C1 segment of cervical spinal cord (tissue), 14 donors: Measurements from ENCODE around the gene PAPOLA.
A peak's percentile ranks its signal among the peaks of the same experiment; 100 is the strongest.

Source experiments
- DNase-seq, 14 donors: peaks; one replicate each; lab custom pipeline; 2025; lab: John Stamatoyannopoulos, UW

PAPOLA gene

GRCh38 chr14:96565811-96566210 is 63.6 kb downstream of the PAPOLA start:
- DNase-seq, result no peak

GRCh38 chr14:96567289-96567899 is 65.2 kb downstream of the PAPOLA start:
- no peak for DNase-seq

DNA sequence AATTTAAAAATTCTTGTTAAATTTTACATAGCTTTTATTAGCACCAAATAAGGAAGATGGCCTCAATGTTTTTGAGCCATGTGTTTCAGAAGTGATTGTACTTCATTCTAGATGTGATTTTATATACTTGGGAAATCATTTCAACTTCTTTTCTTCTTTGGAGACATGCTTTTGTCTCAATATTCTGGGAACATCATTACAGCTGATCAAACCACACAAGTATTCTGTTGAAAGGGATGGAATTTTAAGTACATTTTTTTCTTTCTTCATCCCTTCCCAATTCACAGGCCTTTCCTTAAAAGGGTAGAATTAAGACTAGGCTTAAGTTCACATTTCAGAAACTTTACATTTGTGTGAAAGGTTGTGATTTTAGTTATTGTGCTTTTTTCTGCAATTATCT is 66.4 kb downstream of the PAPOLA start:
- no peak for DNase-seq

- DNase-seq, result no peak
Observed at GRCh38 chr14:96571311-96571710, 69.1 kb downstream of the PAPOLA start.

DNA sequence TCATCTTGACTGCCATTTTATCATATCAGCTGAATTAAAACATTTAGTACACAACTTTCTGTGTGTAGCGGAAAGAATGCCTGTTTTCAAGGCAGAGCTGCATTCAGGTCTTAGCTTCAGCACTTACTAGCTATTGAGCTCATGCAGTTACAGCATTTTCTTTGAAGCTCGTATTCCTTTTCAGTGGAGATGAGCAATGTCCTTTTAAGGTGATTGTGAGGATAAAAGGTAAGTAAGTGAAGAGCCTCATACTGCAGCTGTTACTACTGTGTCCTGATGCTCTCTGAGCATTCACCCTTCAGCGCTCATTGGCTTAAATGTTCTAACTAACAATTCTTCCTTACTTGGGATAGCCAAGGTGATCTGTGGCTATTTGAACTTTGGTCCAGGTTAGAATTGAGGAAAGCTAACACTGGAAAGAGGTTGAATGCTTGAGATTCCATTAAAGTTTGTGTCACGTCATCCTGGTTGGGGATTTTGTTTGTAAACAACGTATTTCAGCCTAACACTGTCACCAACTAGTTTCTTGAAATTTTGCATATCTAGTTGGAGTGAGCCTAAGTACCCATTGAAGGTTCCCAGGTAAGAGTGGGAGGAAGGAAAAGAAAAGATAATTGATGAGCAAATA is 71.4 kb downstream of the PAPOLA start:
- DNase-seq, result no peak

- DNase-seq, result no peak
Observed at GRCh38 chr14:96574171-96574632, 72.0 kb downstream of the PAPOLA start.

DNA sequence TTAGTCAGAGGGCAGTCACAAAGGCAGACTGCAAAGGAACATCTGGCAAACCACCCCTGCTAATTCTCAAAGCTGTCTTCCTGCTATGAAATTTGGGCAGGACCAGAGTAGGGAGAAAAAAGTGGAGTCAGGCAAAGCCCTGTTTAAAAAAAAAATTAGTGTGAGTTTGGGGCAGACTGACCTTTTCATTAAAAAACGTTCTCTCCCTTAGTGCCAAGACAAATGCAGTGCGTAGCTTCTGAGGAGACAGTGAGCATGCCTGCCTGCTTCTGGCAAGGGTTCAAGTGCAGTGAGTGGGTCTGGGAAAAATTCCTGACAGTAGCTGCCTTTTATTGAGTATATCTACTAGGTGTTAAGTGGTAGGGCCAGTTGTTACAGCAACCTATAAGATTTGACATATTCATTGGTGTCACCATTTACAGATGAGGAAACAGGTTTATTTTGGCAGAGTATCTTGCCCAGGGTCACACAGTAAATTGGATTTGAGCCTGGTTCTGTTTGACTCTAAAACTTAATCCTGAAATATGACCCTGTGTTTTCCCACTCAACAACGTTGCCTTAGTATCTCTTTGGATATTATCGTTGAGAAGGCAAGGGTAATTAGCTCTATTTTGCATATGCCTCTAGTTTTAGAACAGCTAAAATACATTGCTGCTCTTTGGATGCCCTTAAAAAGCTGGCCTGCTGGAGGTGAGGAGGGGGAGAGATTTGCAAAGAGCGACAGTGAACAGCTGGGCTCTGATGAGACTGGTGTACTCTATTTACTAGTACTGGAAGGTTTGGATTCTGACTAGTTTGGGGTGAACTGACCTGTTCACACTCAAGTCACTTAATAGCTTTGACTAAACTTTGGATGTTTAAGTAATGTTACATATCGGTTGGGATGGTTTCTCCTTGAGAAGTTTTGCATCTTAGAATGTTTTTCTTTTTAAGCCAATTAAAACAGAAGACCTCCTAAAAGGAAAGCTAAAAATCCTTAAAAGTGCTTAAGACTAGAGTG is 72.8 kb downstream of the PAPOLA start:
- no peak for DNase-seq

DNA sequence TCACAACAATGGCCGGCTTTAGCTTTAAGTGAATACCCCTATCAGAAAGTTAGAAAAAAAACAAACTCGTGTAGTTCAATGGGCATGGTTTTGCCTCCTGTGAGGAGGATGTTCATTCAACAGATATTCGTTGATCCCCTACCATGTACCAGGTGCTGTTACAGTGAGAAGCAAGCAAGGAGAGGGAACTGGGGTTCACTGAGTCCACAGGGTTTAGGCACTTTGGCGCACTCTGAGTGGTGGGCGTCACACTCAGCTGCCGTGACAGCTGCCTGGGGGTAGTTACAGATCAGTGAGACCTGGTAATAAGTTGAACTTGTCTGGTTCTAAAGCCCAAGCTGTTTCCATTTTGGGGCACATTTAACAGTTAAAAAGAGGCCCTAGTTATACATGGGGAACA is 74.2 kb downstream of the PAPOLA start:
- no peak for DNase-seq

DNA sequence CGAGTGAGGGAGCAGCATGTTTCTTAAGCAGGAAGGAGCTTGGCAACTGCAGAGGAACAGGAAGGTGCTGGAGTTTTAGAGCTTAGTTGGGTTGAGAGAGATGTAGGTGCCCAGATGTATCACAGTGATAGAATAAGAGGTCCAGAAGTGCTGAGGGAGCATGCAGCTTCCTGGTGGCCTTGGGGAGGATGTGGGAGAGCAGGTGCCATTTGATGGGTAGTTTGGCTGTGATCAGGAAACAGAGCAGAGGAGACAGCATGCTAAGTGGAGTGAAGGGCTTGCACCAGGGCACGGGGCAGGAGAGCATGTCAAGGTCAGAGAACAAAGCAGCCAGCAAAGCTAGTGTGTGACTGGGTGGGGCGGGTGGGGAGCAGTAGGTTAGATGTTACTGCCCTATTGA is 74.8 kb downstream of the PAPOLA start:
- no peak for DNase-seq

GRCh38 chr14:96578619-96579018 is 76.4 kb downstream of the PAPOLA start:
- no peak for DNase-seq

DNA sequence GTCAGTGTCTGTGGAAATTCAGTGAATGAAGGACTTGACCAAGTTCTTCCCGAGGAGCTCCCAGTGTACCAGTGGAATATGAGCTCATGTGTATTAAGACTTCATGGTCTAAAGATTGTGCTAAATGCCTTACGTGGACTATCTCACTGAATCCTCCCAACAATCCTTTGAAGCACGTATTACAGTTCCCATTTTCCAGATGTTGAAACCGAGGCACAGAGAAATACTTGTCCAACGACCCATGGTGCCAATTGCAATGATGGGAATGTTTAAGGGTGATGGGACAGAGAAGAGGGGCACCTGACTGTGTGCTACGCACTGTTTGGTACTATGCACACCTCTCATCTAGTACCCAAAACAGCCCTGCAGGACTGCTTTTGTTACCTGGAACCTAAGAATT is 77.2 kb downstream of the PAPOLA start:
- DNase-seq, result no peak

- no peak for DNase-seq
Observed at GRCh38 chr14:96579855-96580254, 77.7 kb downstream of the PAPOLA start.

DNA sequence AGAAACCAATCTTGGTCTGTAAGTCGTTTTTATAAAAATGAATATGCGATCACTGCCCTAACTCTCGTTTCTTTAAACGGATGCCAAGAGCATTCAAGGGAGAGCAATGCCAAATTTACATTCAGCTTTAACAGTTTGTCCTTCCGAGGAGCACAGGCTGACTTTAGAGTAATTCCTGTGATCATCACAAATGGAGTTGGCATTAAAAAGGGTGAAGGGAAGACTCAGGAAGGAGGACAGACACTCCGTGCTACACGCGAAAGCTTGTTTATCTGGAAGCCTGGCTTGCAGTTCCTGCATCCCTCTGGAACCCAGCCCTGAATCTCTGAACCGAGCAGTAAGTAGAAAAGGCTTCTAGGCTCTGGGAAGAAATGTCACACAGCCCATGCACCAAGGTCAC is 78.4 kb downstream of the PAPOLA start:
- DNase-seq, result no peak

GRCh38 chr14:96581026-96581425 is 78.8 kb downstream of the PAPOLA start:
- DNase-seq, result no peak

DNA sequence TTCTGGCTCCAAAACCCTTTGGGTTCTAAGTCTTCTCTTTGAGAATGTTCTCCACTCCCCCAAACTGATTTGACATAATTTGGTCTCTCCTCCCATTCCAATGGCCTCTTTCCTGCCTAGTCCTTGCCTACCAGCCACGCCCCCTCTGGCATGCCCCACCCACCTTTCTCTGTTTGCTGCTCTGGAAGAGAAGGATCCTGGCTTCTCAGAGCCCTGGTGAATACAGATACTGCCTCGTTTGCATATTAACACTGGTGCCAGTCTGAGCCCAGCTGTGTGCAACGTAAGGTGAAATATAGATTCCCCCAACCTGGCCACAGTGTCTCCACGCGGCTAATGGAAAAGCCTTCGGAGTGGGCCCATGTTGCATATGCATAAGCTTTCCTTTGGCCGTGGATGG is 79.7 kb downstream of the PAPOLA start:
- no peak for DNase-seq

GRCh38 chr14:96582411-96582961 is 80.3 kb downstream of the PAPOLA start:
- no peak for DNase-seq

GRCh38 chr14:96582995-96583394 is 80.8 kb downstream of the PAPOLA start:
- DNase-seq, result no peak

GRCh38 chr14:96583569-96584041 is 81.4 kb downstream of the PAPOLA start:
- DNase-seq, result no peak

DNA sequence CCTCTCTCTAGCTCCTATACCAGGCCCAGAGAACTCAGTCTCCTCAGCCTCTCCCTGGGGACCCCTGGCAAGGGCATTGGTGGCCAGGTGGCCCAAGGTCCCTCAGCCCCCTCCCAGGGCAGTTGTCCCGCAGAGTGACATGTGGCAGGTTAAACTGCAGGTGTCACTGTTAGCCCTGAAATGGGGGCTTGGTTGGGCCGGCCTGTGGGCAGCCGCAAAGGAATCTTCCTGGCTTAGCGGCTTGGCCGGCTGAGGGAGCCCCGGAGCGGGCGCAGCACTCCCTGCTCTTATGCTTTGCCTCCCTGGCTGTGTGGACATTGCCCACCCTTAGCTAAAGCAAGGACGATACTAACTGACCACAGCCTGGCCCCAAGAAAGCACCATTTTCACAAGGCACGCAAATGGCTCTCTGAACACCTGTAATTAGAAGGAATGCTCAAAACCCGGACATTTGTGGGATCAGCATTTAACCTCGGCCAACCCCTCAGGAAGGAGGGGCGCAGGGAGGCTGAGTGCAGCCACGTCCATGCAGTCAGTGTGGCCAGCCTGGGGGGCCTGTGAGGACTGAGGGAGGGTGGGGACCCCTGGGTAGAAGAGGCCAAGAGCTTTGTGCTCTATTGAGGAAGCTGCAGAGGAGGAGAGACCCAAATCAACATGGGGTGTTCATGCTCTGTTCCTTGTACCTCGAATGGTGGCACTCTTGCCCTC is 82.2 kb downstream of the PAPOLA start:
- DNase-seq, result peak in 1 of 14 donors; percentile 9

DNA sequence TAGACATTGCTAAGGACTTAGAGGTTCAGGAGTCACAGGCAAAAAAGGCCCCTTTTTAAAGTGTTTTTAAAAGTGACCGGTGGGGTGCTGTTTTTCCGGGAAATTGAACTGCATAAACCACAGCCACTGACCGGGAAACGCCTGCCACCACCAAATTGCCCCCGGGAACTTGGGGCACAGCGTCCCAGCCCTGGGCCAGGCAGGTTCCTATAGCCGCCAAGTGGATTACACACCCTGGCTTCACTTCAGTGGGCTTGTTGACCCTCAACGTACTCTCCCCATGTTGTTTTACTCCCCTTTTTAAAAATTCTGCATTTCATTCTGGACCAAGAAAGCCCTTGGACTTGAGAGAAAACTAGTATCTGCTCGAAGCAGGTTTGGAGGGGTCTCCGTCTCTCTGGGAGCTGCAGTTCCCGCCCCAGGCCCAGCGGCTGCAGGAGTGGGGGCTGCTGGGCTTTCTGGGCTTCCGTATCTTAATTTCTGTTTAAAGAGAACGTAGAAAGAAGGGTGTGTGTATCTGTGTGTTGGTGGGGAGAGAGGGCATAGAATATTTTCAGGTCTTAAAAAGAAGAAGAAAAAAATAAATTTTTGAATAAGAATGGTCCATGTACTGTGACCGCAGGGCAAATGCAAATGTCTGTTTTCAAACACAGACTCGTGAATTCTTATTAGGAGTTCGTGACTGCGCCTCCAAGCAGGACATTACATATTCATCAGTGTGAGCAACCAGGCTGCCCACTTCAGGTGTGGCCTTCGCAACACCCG is 82.9 kb downstream of the PAPOLA start:
- no peak for DNase-seq

GRCh38 chr14:96585672-96586013 is 83.5 kb downstream of the PAPOLA start:
- no peak for DNase-seq
